K562 (cell line): ENCODE results near the gene WIF1.

Experiments used
- CREB1 ChIP-seq, 2 experiments: sonication (generic) in 1 of 2; formaldehyde crosslinking in 1 of 2; IDR thresholded peaks; 2 replicates each; pipeline versions ENCODE4 v1.6.1 to v1.8.0; 2012 to 2022; ENCODE audit warnings: inconsistent platforms in 1 of 2, mild to moderate bottlenecking in 1 of 2, missing genetic modification reagents in 1 of 2, moderate library complexity in 1 of 2
- HNRNPUL1 ChIP-seq: fragments of 200-400 bp; formaldehyde crosslinking; IDR thresholded peaks from 2 replicates; pipeline ENCODE4 v1.6.1; 2017; ENCODE audit warnings: low read length
- KDM4B ChIP-seq, 2 experiments: fragments of 450-650 bp in 1 of 2; sonication (generic) in 1 of 2; IDR thresholded peaks; 2 replicates each; pipeline ENCODE4 v1.6.1; 2016 to 2017; ENCODE audit warnings: borderline replicate concordance in 2 of 2, antibody characterized with exemption in 1 of 2, low read depth in 1 of 2, mild to moderate bottlenecking in 1 of 2
- MXI1 ChIP-seq: IDR thresholded peaks from 2 replicates; pipeline ENCODE4 v1.6.1; 2011; ENCODE audit warnings: low read depth, mild to moderate bottlenecking, improper control_type of control experiment, low read length
- NCOA4 ChIP-seq: fragments of 450-650 bp; IDR thresholded peaks from 2 replicates; pipeline ENCODE4 v1.6.1; 2018; ENCODE audit warnings: mild to moderate bottlenecking; ENCODE audit not compliant: partially characterized antibody
- NFIC ChIP-seq: fragments of 450-650 bp; IDR thresholded peaks from 2 replicates; pipeline ENCODE4 v1.6.1; 2017; ENCODE audit warnings: mild to moderate bottlenecking, inconsistent platforms
- STAG1 ChIP-seq: sonication (generic); formaldehyde crosslinking; IDR thresholded peaks from 2 replicates; pipeline ENCODE4 v1.5.0; 2020; ENCODE audit warnings: missing genetic modification reagents, borderline replicate concordance
- ZNF239 ChIP-seq: fragments of 250-450 bp; sonication (Bioruptor Pico); IDR thresholded peaks from 2 replicates; pipeline ENCODE4 v1.4.0; 2020; ENCODE audit warnings: mild to moderate bottlenecking
- TF ChIP-seq, protein P1 (sequence below): fragments of 250-450 bp; sonication (Bioruptor Pico); IDR thresholded peaks from 2 replicates; pipeline ENCODE4 v1.4.0; 2020; ENCODE audit warnings: mild to moderate bottlenecking, moderate library complexity

DNA sequence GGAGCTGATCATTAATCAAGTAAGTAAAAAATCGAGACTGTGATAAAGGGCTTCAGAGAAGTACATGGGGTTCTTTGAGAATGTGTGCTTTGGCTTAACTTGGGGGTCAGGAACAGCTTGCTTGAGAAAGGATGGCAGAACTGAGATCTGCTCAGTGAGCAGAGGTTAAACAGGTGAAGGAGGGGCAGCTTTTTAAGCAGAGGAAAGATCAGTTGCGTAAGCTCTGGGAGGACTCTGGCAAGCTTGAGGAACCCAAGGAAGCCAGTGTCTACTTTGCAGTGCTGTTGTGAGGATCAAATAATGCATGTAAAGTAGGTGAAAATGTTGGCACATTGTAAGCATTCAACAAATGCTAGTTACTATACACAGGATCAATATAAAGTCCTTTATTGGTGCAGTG, 30.6 kb downstream of the WIF1 start:
- TF ChIP-seq HNRNPUL1 (no peak), MXI1 (no peak), NCOA4 (no peak), NFIC (no peak), KDM4B (IDR thresholded peaks at IDR 0.05; ENCODE audit: borderline replicate concordance in 2 of 2, low read depth in 1 of 2) (no peak), STAG1 (CRISPR knock-in tag) (no peak), CREB1 (IDR thresholded peaks at IDR 0.05) (no peak), CREB1 (CRISPR knock-in tag; IDR thresholded peaks at IDR 0.05) (no peak), ZNF239 (CRISPR knock-in tag) (no peak)
- TF ChIP-seq, protein P1, sequence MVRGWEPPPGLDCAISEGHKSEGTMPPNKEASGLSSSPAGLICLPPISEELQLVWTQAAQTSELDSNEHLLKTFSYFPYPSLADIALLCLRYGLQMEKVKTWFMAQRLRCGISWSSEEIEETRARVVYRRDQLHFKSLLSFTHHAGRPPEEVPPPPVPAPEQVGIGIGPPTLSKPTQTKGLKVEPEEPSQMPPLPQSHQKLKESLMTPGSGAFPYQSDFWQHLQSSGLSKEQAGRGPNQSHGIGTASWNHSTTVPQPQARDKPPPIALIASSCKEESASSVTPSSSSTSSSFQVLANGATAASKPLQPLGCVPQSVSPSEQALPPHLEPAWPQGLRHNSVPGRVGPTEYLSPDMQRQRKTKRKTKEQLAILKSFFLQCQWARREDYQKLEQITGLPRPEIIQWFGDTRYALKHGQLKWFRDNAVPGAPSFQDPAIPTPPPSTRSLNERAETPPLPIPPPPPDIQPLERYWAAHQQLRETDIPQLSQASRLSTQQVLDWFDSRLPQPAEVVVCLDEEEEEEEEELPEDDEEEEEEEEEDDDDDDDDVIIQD, result no peak
